ENCODE measurements around the gene ZBTB42. TPM values are rescaled to one million over a fixed set of nuclear protein-coding genes. Genes with fewer than 3 reads are reported as not detected.
"Not testable (repeated sequence)": the region's sequence is repeated elsewhere in the genome, so short reads cannot be mapped to it uniquely, and the experiment has no call there.

The ZBTB42 gene
- total RNA-seq, 2 experiments from 2014 or later: 2.9 to 3.0 TPM

- ATAC-seq (ENCODE audit: poor library complexity): no peak
- H3K9me3 Mint-ChIP-seq: no peaks in the 10 kb centered on the region
- Histone ChIP-seq H3K27ac (ENCODE audit: low read depth in 1 of 2, low read length in 2 of 2) (no peak overlapping the region), H3K4me3 (ENCODE audit: low read length) (no peak overlapping the region), H3K4me1 (ENCODE audit: insufficient read depth, low read length) (peaks cover 26% of the 10 kb centered on the region), H3K36me3 (ENCODE audit: insufficient read depth, low read length) (no peaks in the 10 kb centered on the region), H3K9me3 (ENCODE audit: control insufficient read depth in 1 of 2, insufficient read depth in 1 of 2, low read length in 2 of 2) (no peaks in the 10 kb centered on the region), H3K27me3 (ENCODE audit: control insufficient read depth in 1 of 2, insufficient read depth in 2 of 2, low read length in 2 of 2) (no peaks in the 10 kb centered on the region)
- H3K27ac Mint-ChIP-seq: peak overlapping the region; percentile 93
- H3K36me3 Mint-ChIP-seq (ENCODE audit: low read depth): peaks cover 4% of the 10 kb centered on the region
- H3K4me3 Mint-ChIP-seq: peak overlapping the region; percentile 79
- peaks cover 24% of the 10 kb centered on the region for H3K4me1 Mint-ChIP-seq (ENCODE audit: low read depth)
- no peak for TF ChIP-seq CTCF (IDR thresholded peaks at IDR 0.05)
- ChIA-PET CTCF (no interaction called here), POLR2A (no interaction called here)
- DNase-seq: no peak
- intact Hi-C loops (cut with DNase I, micrococcal nuclease): no loop called here
- H3K27me3 Mint-ChIP-seq: no peaks in the 10 kb centered on the region
Observed at GRCh38 chr14:104813286-104813685, 12.4 kb downstream of the ZBTB42 start.

GRCh38 chr14:104814701-104815100 lies 13.8 kb downstream of the ZBTB42 start:
- peaks cover 24% of the 10 kb centered on the region for H3K4me1 Mint-ChIP-seq (ENCODE audit: low read depth)
- intact Hi-C loops (cut with DNase I, micrococcal nuclease); H3K36me3 ChIP-seq (ENCODE audit: insufficient read depth, low read length); POLR2A ChIA-PET; ATAC-seq (ENCODE audit: poor library complexity); H3K27me3 ChIP-seq (ENCODE audit: control insufficient read depth in 1 of 2, insufficient read depth in 2 of 2, low read length in 2 of 2); H3K27me3 Mint-ChIP-seq; DNase-seq; H3K9me3 ChIP-seq (ENCODE audit: control insufficient read depth in 1 of 2, insufficient read depth in 1 of 2, low read length in 2 of 2); H3K27ac ChIP-seq (ENCODE audit: low read depth in 1 of 2, low read length in 2 of 2); CTCF ChIA-PET; H3K9me3 Mint-ChIP-seq; H3K36me3 Mint-ChIP-seq (ENCODE audit: low read depth): not testable (repeated sequence)
- H3K4me3 ChIP-seq (ENCODE audit: low read length): peak overlapping the region; percentile 75
- H3K27ac Mint-ChIP-seq: peak overlapping the region; percentile 93
- H3K4me1 ChIP-seq (ENCODE audit: insufficient read depth, low read length): peaks cover 26% of the 10 kb centered on the region
- peak overlapping the region; percentile 92 for H3K4me3 Mint-ChIP-seq

- Mint-ChIP-seq H3K27me3 (no peaks in the 10 kb centered on the region), H3K9me3 (no peaks in the 10 kb centered on the region), H3K4me3 (peak overlapping the region; percentile 92), H3K27ac (peak overlapping the region; percentile 93), H3K4me1 (ENCODE audit: low read depth) (peaks cover 24% of the 10 kb centered on the region), H3K36me3 (ENCODE audit: low read depth) (peaks cover 4% of the 10 kb centered on the region)
- no peak for ATAC-seq (ENCODE audit: poor library complexity)
- ChIA-PET POLR2A (no interaction called here), CTCF (no interaction called here)
- H3K9me3 ChIP-seq (ENCODE audit: control insufficient read depth in 1 of 2, insufficient read depth in 1 of 2, low read length in 2 of 2): no peaks in the 10 kb centered on the region
- no peak for DNase-seq
- peak overlapping the region; percentile 75 for H3K4me3 ChIP-seq (ENCODE audit: low read length)
- peak overlapping the region; percentile 77 to 89 for H3K27ac ChIP-seq (ENCODE audit: low read depth in 1 of 2, low read length in 2 of 2)
- no peaks in the 10 kb centered on the region for H3K36me3 ChIP-seq (ENCODE audit: insufficient read depth, low read length)
- no peaks in the 10 kb centered on the region for H3K27me3 ChIP-seq (ENCODE audit: control insufficient read depth in 1 of 2, insufficient read depth in 2 of 2, low read length in 2 of 2)
- intact Hi-C loops (cut with DNase I, micrococcal nuclease): no loop called here
- TF ChIP-seq CTCF (IDR thresholded peaks at IDR 0.05): no peak
- peaks cover 26% of the 10 kb centered on the region for H3K4me1 ChIP-seq (ENCODE audit: insufficient read depth, low read length)
Observed at GRCh38 chr14:104816616-104816884, 15.6 kb downstream of the ZBTB42 start.

- CTCF ChIA-PET: interaction anchor here (0.9 kb wide), 1 partner anchor 52 kb away, joined by 3 read pairs; no protein-coding TSS in a partner anchor
Observed at GRCh38 chr14:104817930-104818713, 17.2 kb downstream of the ZBTB42 start.

More at GRCh38 chr14:104817930-104818713, 17.2 kb downstream of the ZBTB42 start:
- no peak for TF ChIP-seq CTCF (IDR thresholded peaks at IDR 0.05)
- H3K27ac ChIP-seq (ENCODE audit: low read depth in 1 of 2, low read length in 2 of 2): no peak overlapping the region
- DNase-seq (no peak), ATAC-seq (ENCODE audit: poor library complexity) (no peak)
- no peaks in the 10 kb centered on the region for H3K9me3 ChIP-seq (ENCODE audit: control insufficient read depth in 1 of 2, insufficient read depth in 1 of 2, low read length in 2 of 2)
- Mint-ChIP-seq H3K27me3 (no peaks in the 10 kb centered on the region), H3K9me3 (no peaks in the 10 kb centered on the region), H3K36me3 (ENCODE audit: low read depth) (peaks cover 4% of the 10 kb centered on the region), H3K4me3 (peak overlapping the region; percentile 92), H3K4me1 (ENCODE audit: low read depth) (peaks cover 24% of the 10 kb centered on the region), H3K27ac (no peak overlapping the region)
- H3K4me3 ChIP-seq (ENCODE audit: low read length): no peak overlapping the region
- no peaks in the 10 kb centered on the region for H3K27me3 ChIP-seq (ENCODE audit: control insufficient read depth in 1 of 2, insufficient read depth in 2 of 2, low read length in 2 of 2)
- POLR2A ChIA-PET: interaction anchor here (0.9 kb wide), 1 partner anchor 20 kb away, joined by 3 read pairs; no protein-coding TSS in a partner anchor
- no peaks in the 10 kb centered on the region for H3K36me3 ChIP-seq (ENCODE audit: insufficient read depth, low read length)
- intact Hi-C loops (cut with DNase I, micrococcal nuclease): no loop called here
- peaks cover 26% of the 10 kb centered on the region for H3K4me1 ChIP-seq (ENCODE audit: insufficient read depth, low read length)
